Peyer's patch (tissue), 4 donors: ENCODE data around the gene NPBWR2.

ENCODE experiments used
- CTCF ChIP-seq, 6 experiments: fragments of 450-650 bp in 4 of 6; fragments of 200-600 bp in 2 of 6; sonication (generic) in 1 of 6; IDR thresholded peaks; one replicate each; pipeline ENCODE4 v1.5.1; 2017 to 2019; ENCODE audit warnings: antibody characterized with exemption in 6 of 6, mild to moderate bottlenecking in 3 of 6, moderate library complexity in 1 of 6
- POLR2A ChIP-seq, 2 donors: fragments of 450-650 bp; IDR thresholded peaks; one replicate each; pipeline ENCODE4 v1.5.1; 2017; ENCODE audit warnings: antibody characterized with exemption in 2 of 2, mild to moderate bottlenecking in 2 of 2, moderate library complexity in 2 of 2

GRCh38 chr20:64146936-64147477 is 39.6 kb upstream of the NPBWR2 start:
- TF ChIP-seq CTCF (IDR thresholded peaks at IDR 0.05) (no peak), POLR2A (IDR thresholded peaks at IDR 0.05) (no peak)
